Activated T-helper 2 cell treated with anti-CD3 and anti-CD28 coated beads, Interferon-gamma antibody, Interleukin-2, Interleukin-4, amounts not matched to agents 10 μg/mL and 5 μg/mL and 100 μg/mL, durations not matched to agents 14 hours and 24 hours and 36 hours (primary cell): ENCODE data around the gene HLF. TPM values are rescaled to one million over a fixed set of nuclear protein-coding genes. Genes with fewer than 3 reads are reported as not detected.

Experiments used
- DNase-seq: peaks from one replicate; pipeline ENCODE4 v3.0.0; 2021; ENCODE audit warnings: low spot score
- H3K27ac Mint-ChIP-seq: one replicate; pipeline ENCODE4 v1.8.0; 2021; ENCODE audit warnings: mixed read lengths
- H3K27me3 Mint-ChIP-seq: one replicate; pipeline ENCODE4 v1.8.0; 2021; ENCODE audit warnings: low read depth, mixed read lengths
- H3K36me3 Mint-ChIP-seq: one replicate; pipeline ENCODE4 v1.8.0; 2021; ENCODE audit warnings: low read depth, mixed read lengths
- H3K4me1 Mint-ChIP-seq: one replicate; pipeline ENCODE4 v1.8.0; 2021; ENCODE audit warnings: low read depth, mixed read lengths
- H3K4me3 Mint-ChIP-seq: one replicate; pipeline ENCODE4 v1.8.0; 2021; ENCODE audit warnings: low read depth, mild to moderate bottlenecking, moderate library complexity, mixed read lengths
- H3K9me3 Mint-ChIP-seq: one replicate; pipeline ENCODE4 v1.8.0; 2021; ENCODE audit warnings: mixed read lengths
- intact Hi-C: fragments of 100-400 bp; cut with micrococcal nuclease; formaldehyde crosslinking; loops from one replicate; pipeline ENCODE4 v1.15.1; 2023
- total RNA-seq: library from RNA; stranded (reverse); gene quantifications from 2 replicates; pipeline ENCODE4 v1.2.3, GENCODE V29; 2022

HLF gene
- total RNA-seq, 1 donor from 2014 or later: 4.5 TPM

- no peak for DNase-seq
- no peaks in the 10 kb centered on the region for H3K36me3 Mint-ChIP-seq
- H3K27ac Mint-ChIP-seq: no peak overlapping the region
- no peaks in the 10 kb centered on the region for H3K27me3 Mint-ChIP-seq
- H3K9me3 Mint-ChIP-seq: no peaks in the 10 kb centered on the region
- H3K4me1 Mint-ChIP-seq: peaks cover 19% of the 10 kb centered on the region
- no peak overlapping the region for H3K4me3 Mint-ChIP-seq
- intact Hi-C loops: no loop called here
Observed at GRCh38 chr17:55302407-55302787, 37.6 kb downstream of the HLF start.

- no peaks in the 10 kb centered on the region for H3K27me3 Mint-ChIP-seq
- no peak overlapping the region for H3K27ac Mint-ChIP-seq
- no peaks in the 10 kb centered on the region for H3K36me3 Mint-ChIP-seq
- intact Hi-C loops: no loop called here
- no peak for DNase-seq
- no peak overlapping the region for H3K4me3 Mint-ChIP-seq
- no peaks in the 10 kb centered on the region for H3K9me3 Mint-ChIP-seq
- peaks cover 19% of the 10 kb centered on the region for H3K4me1 Mint-ChIP-seq
Observed at GRCh38 chr17:55303008-55303493, 38.3 kb downstream of the HLF start.

GRCh38 chr17:55303701-55304145 lies 39.0 kb downstream of the HLF start:
- intact Hi-C loops: loop anchor here (1.0 kb wide), 1 partner anchor 12 kb away; no protein-coding TSS in a partner anchor
- H3K36me3 Mint-ChIP-seq: no peaks in the 10 kb centered on the region
- DNase-seq: no peak
- no peak overlapping the region for H3K4me3 Mint-ChIP-seq
- peaks cover 19% of the 10 kb centered on the region for H3K4me1 Mint-ChIP-seq
- H3K27me3 Mint-ChIP-seq: no peaks in the 10 kb centered on the region
- H3K9me3 Mint-ChIP-seq: no peaks in the 10 kb centered on the region
- peak overlapping the region; percentile 17 for H3K27ac Mint-ChIP-seq

GRCh38 chr17:55304171-55304859 lies 39.6 kb downstream of the HLF start:
- DNase-seq: no peak
- no peak overlapping the region for H3K4me3 Mint-ChIP-seq
- peak overlapping the region; percentile 17 for H3K27ac Mint-ChIP-seq
- H3K27me3 Mint-ChIP-seq: peaks cover 1% of the 10 kb centered on the region
- H3K9me3 Mint-ChIP-seq: no peaks in the 10 kb centered on the region
- no peaks in the 10 kb centered on the region for H3K36me3 Mint-ChIP-seq
- intact Hi-C loops: loop anchor here (1.0 kb wide), 1 partner anchor 11 kb away; no protein-coding TSS in a partner anchor
- peaks cover 19% of the 10 kb centered on the region for H3K4me1 Mint-ChIP-seq

GRCh38 chr17:55305321-55306087 lies 40.7 kb downstream of the HLF start:
- H3K27ac Mint-ChIP-seq: no peak overlapping the region

GRCh38 chr17:55307879-55308278 lies 43.1 kb downstream of the HLF start:
- H3K4me3 Mint-ChIP-seq: no peak overlapping the region
- H3K27ac Mint-ChIP-seq: no peak overlapping the region
- no peak for DNase-seq
- H3K4me1 Mint-ChIP-seq: peaks cover 22% of the 10 kb centered on the region
- intact Hi-C loops: no loop called here
- H3K9me3 Mint-ChIP-seq: no peaks in the 10 kb centered on the region
- peaks cover 2% of the 10 kb centered on the region for H3K27me3 Mint-ChIP-seq
- H3K36me3 Mint-ChIP-seq: no peaks in the 10 kb centered on the region

More at GRCh38 chr17:55305321-55306087, 40.7 kb downstream of the HLF start:
- no peak for DNase-seq
- intact Hi-C loops: no loop called here
- Mint-ChIP-seq H3K36me3 (no peaks in the 10 kb centered on the region), H3K27me3 (peaks cover 2% of the 10 kb centered on the region), H3K4me1 (peaks cover 19% of the 10 kb centered on the region), H3K4me3 (no peak overlapping the region), H3K9me3 (no peaks in the 10 kb centered on the region)

- H3K27ac Mint-ChIP-seq: no peak overlapping the region
- no peaks in the 10 kb centered on the region for H3K9me3 Mint-ChIP-seq
- peaks cover 2% of the 10 kb centered on the region for H3K27me3 Mint-ChIP-seq
- no peak overlapping the region for H3K4me3 Mint-ChIP-seq
- intact Hi-C loops: no loop called here
- no peaks in the 10 kb centered on the region for H3K36me3 Mint-ChIP-seq
- H3K4me1 Mint-ChIP-seq: peaks cover 27% of the 10 kb centered on the region
- DNase-seq: no peak
Observed at GRCh38 chr17:55308613-55309391, 44.0 kb downstream of the HLF start.

GRCh38 chr17:55311767-55312375 lies 47.1 kb downstream of the HLF start:
- intact Hi-C loops: loop anchor here (10.0 kb wide), 1 partner anchor 113 kb away; the partner anchor contains the start of gene MMD
- Mint-ChIP-seq H3K27ac (no peak overlapping the region), H3K9me3 (no peaks in the 10 kb centered on the region), H3K4me3 (no peak overlapping the region), H3K4me1 (peaks cover 31% of the 10 kb centered on the region), H3K36me3 (peaks cover 10% of the 10 kb centered on the region), H3K27me3 (peaks cover 2% of the 10 kb centered on the region)
- DNase-seq: no peak

GRCh38 chr17:55312852-55313251 lies 48.1 kb downstream of the HLF start:
- no peak overlapping the region for H3K4me3 Mint-ChIP-seq
- H3K36me3 Mint-ChIP-seq: peaks cover 10% of the 10 kb centered on the region
- no peak for DNase-seq
- peaks cover 30% of the 10 kb centered on the region for H3K4me1 Mint-ChIP-seq
- peaks cover 2% of the 10 kb centered on the region for H3K27me3 Mint-ChIP-seq
- H3K27ac Mint-ChIP-seq: peak overlapping the region; percentile 52
- no peaks in the 10 kb centered on the region for H3K9me3 Mint-ChIP-seq
- intact Hi-C loops: loop anchor here (10.0 kb wide), 1 partner anchor 112 kb away; the partner anchor contains the start of gene MMD

- peak overlapping the region; percentile 19 for H3K4me3 Mint-ChIP-seq
- peak overlapping the region; percentile 84 for H3K27ac Mint-ChIP-seq
- no peak for DNase-seq
- H3K4me1 Mint-ChIP-seq: peaks cover 30% of the 10 kb centered on the region
- H3K9me3 Mint-ChIP-seq: no peaks in the 10 kb centered on the region
- H3K36me3 Mint-ChIP-seq: peaks cover 10% of the 10 kb centered on the region
- intact Hi-C loops: loop anchor here (1.0 to 10.0 kb wide), 2 partner anchors 30 to 111 kb away; partner anchors contain the start of gene MMD
- H3K27me3 Mint-ChIP-seq: peaks cover 2% of the 10 kb centered on the region
Observed at GRCh38 chr17:55314061-55314783, 49.5 kb downstream of the HLF start.

- DNase-seq: peak; percentile 25
- peak overlapping the region; percentile 51 for H3K4me3 Mint-ChIP-seq
- H3K9me3 Mint-ChIP-seq: no peaks in the 10 kb centered on the region
- peaks cover 10% of the 10 kb centered on the region for H3K36me3 Mint-ChIP-seq
- no peaks in the 10 kb centered on the region for H3K27me3 Mint-ChIP-seq
- H3K27ac Mint-ChIP-seq: peak overlapping the region; percentile 84
- intact Hi-C loops: loop anchor here (1.0 to 10.0 kb wide), 4 partner anchors 11 to 110 kb away; partner anchors contain the start of gene MMD
- peaks cover 30% of the 10 kb centered on the region for H3K4me1 Mint-ChIP-seq
Observed at GRCh38 chr17:55314784-55315491, 50.2 kb downstream of the HLF start.
